Adipocyte (in vitro differentiated cells): ENCODE results near the gene OOSP3.
A peak's percentile ranks its signal among the peaks of the same experiment; 100 is the strongest.
"Not testable (repeated sequence)": the region's sequence is repeated elsewhere in the genome, so short reads cannot be mapped to it uniquely, and the experiment has no call there.

ENCODE experiments used
- DNase-seq: peaks from one replicate; pipeline ENCODE4 v3.0.0-alpha.2; 2015; ENCODE audit warnings: low read depth
- H3K27me3 ChIP-seq: replicated peaks from 2 replicates; pipeline ENCODE4 v1.7.0; 2013; ENCODE audit warnings: mild to moderate bottlenecking, low read length, moderate library complexity; ENCODE audit not compliant: control insufficient read depth, insufficient read depth
- H3K36me3 ChIP-seq: 2 replicates; pipeline ENCODE4 v1.7.0; 2013; ENCODE audit warnings: low read length, mild to moderate bottlenecking, moderate library complexity; ENCODE audit not compliant: control insufficient read depth, insufficient read depth, severe bottlenecking
- H3K4me1 ChIP-seq: 2 replicates; pipeline ENCODE4 v1.7.0; 2013; ENCODE audit warnings: mild to moderate bottlenecking, low read length, moderate library complexity; ENCODE audit not compliant: control insufficient read depth, insufficient read depth
- H3K4me3 ChIP-seq: 2 replicates; pipeline ENCODE4 v1.7.0; 2013; ENCODE audit warnings: mild to moderate bottlenecking, low read length, moderate library complexity
- H3K9ac ChIP-seq: 2 replicates; pipeline ENCODE4 v1.7.0; 2013; ENCODE audit warnings: mild to moderate bottlenecking, low read length, moderate library complexity
- H3K9me3 ChIP-seq: 2 replicates; pipeline ENCODE4 v1.7.0; 2013; ENCODE audit warnings: mild to moderate bottlenecking, low read length, moderate library complexity; ENCODE audit not compliant: control insufficient read depth

Gene OOSP3

DNA sequence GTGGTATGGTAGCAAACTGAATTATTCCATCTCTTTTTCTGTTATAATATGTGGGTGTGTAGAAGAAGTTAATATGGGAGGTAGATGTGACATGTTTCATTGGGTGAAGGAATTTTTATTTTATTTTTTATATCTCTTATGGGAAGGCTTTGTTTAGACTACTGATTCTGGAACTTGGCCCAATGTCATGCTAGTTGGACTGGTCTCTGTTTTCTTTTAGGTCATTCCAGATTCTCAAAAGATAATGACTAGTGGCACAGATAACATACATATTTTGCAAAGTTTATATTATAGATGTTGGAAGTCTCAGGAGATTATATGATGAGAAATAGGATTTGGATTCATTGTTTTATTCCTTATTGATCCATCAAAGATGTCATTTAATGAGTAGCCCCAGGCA is 1.3 kb upstream of the OOSP3 start:
- Histone ChIP-seq H3K9ac (no peak overlapping the region), H3K4me3 (no peak overlapping the region), H3K27me3 (no peaks in the 10 kb centered on the region), H3K4me1 (no peaks in the 10 kb centered on the region), H3K9me3 (no peaks in the 10 kb centered on the region), H3K36me3 (no peaks in the 10 kb centered on the region)
- no peak for DNase-seq

DNA sequence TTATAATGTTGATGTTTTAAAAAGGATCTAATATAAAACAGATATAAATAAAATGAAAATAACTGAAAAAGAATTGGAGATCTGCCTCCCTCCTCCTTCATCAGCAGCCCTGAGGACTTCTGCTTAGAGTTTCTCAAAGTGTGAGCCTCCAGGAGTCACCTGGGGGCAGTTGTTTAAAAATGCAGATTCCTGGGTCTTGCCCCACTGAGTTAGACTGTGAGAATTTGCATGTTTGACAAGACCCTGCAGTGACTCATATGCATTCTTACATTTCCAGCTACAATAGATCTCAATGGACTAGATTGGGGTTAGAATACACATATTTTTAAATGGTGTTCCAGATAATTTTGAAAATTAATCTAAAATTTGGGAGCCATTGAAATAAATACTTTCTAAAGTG is 798 bp upstream of the OOSP3 start:
- no peak for DNase-seq
- no peak overlapping the region for H3K9ac ChIP-seq
- H3K27me3 ChIP-seq, result no peaks in the 10 kb centered on the region
- no peaks in the 10 kb centered on the region for H3K4me1 ChIP-seq
- H3K9me3 ChIP-seq, result no peaks in the 10 kb centered on the region
- no peak overlapping the region for H3K4me3 ChIP-seq
- H3K36me3 ChIP-seq, result no peaks in the 10 kb centered on the region

DNA sequence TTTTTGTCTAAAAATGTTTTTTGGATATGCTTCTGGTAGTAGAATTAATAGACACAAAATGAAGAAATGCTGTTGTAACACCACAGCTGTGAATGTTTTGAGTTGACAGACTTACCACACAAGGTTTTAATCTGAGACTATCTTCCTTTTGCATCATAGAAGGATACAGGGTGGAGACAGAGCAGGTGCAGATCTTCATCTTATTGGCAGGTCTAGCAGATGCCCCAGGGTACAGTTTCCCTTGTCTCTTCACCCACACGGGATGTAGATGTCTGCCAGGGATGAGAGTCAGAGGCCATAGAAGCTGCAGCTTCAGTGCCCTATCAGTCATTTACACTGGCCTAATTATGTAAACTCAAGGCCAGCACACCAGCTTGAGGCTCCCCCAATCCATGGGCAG is 985 bp downstream of the OOSP3 start:
- H3K36me3 ChIP-seq, result no peaks in the 10 kb centered on the region
- H3K9ac ChIP-seq, result no peak overlapping the region
- H3K27me3 ChIP-seq, result no peaks in the 10 kb centered on the region
- no peaks in the 10 kb centered on the region for H3K4me1 ChIP-seq
- H3K9me3 ChIP-seq, result no peaks in the 10 kb centered on the region
- H3K4me3 ChIP-seq, result no peak overlapping the region
- no peak for DNase-seq

DNA sequence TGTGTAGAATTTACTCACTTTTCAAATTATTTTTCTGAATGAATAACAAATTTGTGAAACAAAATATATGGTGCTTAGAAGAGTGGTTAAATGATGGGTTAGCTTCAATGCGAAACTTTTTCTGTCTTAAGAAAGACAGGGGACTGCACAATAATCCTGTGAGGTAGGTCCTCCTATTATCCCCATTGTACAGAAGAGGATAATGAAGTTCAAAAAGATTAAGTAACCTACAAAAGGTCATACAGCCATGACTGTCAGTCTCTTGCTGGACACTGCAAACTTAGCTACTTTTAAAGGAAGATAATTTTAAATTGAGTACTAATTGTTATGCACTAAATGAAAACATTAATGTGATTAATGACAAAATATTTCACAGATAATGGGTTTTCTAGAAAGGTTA is 5.0 kb downstream of the OOSP3 start:
- Histone ChIP-seq H3K4me3 (no peak overlapping the region), H3K36me3 (no peaks in the 10 kb centered on the region), H3K9me3 (peaks cover 4% of the 10 kb centered on the region), H3K4me1 (no peaks in the 10 kb centered on the region), H3K9ac (no peak overlapping the region), H3K27me3 (no peaks in the 10 kb centered on the region)
- no peak for DNase-seq

DNA sequence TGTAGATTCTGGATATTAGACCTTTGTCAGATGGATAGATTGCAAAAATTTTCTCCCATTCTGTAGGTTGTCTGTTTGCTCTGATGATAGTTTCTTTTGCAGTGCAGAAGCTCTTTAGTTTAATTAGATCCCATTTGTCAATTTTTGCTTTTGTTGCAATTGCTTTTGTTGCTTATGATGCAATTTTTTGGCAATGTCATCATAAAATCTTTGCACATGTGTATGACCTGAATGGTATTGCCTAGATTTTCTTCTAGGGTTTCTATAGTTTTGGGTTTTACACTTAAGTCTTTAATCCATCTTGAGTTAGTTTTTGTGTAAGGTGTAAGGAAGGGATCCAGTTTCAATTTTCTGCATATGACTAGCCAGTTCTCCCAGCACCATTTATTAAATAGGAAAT is 8.6 kb downstream of the OOSP3 start:
- not testable (repeated sequence) for H3K4me1 ChIP-seq, H3K4me3 ChIP-seq, H3K36me3 ChIP-seq, DNase-seq, H3K27me3 ChIP-seq, H3K9ac ChIP-seq
- H3K9me3 ChIP-seq, result peaks cover 22% of the 10 kb centered on the region

DNA sequence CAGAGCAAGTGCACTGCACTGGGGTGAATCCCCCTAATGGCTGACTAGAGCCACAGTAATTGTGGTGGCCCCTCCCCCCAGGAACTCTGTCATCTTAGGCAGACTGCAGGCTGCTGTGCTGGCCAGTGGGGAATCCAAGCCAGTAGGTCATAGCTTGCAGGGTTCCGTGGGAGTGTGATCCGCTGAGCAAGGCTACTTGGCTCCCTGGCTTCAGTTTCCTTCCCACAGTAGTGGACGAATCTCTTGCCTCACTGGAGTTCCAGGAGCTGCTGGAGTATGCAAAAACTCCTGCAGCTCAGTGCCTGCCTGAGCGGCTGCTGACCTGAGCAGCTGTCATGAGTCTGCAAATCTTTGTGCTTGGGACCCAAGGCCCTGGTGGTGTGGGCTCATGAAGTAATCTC is 13.2 kb downstream of the OOSP3 start:
- DNase-seq, result no peak
- peaks cover 22% of the 10 kb centered on the region for H3K9me3 ChIP-seq
- H3K36me3 ChIP-seq, result no peaks in the 10 kb centered on the region
- no peaks in the 10 kb centered on the region for H3K4me1 ChIP-seq
- H3K9ac ChIP-seq, result no peak overlapping the region
- no peaks in the 10 kb centered on the region for H3K27me3 ChIP-seq
- no peak overlapping the region for H3K4me3 ChIP-seq

DNA sequence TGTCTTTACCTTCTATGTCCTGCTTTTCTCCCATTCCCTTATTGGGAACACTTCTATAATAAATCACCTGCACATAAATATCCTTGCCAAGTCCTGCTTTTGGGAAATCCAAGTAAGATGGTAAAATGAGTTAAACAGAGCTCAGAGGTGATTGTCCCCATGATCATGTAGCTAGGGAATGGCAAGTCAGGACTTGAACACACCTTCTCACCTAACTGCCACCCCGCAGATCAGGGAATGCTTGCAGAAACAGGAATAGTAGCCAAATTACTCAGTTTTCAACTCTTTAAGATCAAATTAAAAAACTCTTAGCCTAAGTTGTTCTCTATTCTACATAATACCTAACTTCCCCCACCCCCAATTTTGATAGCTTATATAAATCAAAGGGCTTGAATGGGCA is 16.0 kb downstream of the OOSP3 start:
- no peaks in the 10 kb centered on the region for H3K27me3 ChIP-seq

DNA sequence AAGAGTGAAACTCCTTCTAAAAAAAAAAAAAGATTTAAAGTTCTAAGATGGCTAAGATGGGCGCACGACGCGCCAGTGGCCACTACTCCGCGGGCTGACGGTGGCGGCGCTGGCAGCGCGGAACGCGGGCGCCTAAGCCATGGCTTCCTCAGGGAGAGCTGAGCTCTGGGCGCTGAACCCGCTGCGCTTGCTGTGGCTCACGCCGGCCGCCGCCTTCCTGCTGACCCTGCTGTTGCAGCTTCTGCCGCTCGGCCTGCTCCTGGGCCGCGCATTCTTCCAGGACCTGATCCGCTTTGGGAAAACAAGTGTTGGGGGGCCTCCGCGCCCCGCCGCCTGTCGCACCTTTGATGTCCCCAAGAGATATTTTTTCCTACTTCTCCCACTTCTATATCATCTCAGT is 19.5 kb downstream of the OOSP3 start:
- no peaks in the 10 kb centered on the region for H3K27me3 ChIP-seq
- H3K4me3 ChIP-seq, result no peak overlapping the region
- DNase-seq, result no peak
- H3K9ac ChIP-seq, result no peak overlapping the region
- no peaks in the 10 kb centered on the region for H3K4me1 ChIP-seq
- no peaks in the 10 kb centered on the region for H3K9me3 ChIP-seq
- no peaks in the 10 kb centered on the region for H3K36me3 ChIP-seq

More for the DNA sequence above, 16.0 kb downstream of the OOSP3 start:
- Histone ChIP-seq H3K4me1 (no peaks in the 10 kb centered on the region), H3K9me3 (peaks cover 8% of the 10 kb centered on the region), H3K4me3 (no peak overlapping the region), H3K36me3 (no peaks in the 10 kb centered on the region), H3K9ac (no peak overlapping the region)
- DNase-seq, result no peak

DNA sequence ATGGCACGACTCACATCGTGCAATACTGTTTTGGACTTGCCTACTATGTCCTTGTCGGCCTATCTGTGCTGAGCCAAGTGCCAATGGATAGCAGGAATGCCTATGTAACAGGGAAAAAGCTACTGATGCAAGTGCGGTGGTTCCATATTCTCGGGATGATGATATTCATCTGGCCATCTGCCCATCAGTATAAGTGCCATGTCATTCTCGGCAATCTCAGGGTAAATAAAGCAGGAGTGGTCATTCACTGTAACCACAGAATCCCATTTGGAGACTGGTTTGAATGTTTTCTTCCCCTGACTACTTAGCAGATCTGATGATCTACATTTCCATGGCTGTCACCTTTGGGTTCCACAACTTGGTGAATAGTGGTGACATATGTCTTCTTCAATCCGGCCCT is 20.1 kb downstream of the OOSP3 start:
- no peaks in the 10 kb centered on the region for H3K27me3 ChIP-seq
- H3K9me3 ChIP-seq, result no peaks in the 10 kb centered on the region
- no peak overlapping the region for H3K9ac ChIP-seq
- no peaks in the 10 kb centered on the region for H3K36me3 ChIP-seq
- no peaks in the 10 kb centered on the region for H3K4me1 ChIP-seq
- no peak overlapping the region for H3K4me3 ChIP-seq
- no peak for DNase-seq

DNA sequence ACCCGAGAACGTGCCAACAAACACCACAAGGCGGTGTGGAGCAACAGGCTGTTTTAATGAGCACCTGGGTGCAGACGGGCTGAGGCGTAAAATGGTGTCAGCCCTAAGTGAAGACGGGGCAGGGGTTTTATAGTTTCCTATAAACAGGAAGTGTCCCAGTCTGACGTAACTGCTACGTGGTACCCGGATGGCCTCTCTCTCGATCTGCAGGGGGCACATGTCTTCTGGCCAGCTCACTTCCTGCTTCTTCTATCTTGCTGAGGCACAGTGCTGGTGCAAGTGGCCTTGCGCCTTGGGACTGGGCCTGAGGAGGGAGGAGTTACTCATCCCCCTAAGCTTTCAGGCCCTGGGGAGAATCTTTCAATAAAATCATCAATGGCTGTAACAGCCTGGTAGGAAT is 20.9 kb downstream of the OOSP3 start:
- DNase-seq, result no peak
- Histone ChIP-seq H3K9ac (no peak overlapping the region), H3K9me3 (no peaks in the 10 kb centered on the region), H3K4me3 (no peak overlapping the region), H3K36me3 (no peaks in the 10 kb centered on the region), H3K4me1 (no peaks in the 10 kb centered on the region), H3K27me3 (no peaks in the 10 kb centered on the region)

DNA sequence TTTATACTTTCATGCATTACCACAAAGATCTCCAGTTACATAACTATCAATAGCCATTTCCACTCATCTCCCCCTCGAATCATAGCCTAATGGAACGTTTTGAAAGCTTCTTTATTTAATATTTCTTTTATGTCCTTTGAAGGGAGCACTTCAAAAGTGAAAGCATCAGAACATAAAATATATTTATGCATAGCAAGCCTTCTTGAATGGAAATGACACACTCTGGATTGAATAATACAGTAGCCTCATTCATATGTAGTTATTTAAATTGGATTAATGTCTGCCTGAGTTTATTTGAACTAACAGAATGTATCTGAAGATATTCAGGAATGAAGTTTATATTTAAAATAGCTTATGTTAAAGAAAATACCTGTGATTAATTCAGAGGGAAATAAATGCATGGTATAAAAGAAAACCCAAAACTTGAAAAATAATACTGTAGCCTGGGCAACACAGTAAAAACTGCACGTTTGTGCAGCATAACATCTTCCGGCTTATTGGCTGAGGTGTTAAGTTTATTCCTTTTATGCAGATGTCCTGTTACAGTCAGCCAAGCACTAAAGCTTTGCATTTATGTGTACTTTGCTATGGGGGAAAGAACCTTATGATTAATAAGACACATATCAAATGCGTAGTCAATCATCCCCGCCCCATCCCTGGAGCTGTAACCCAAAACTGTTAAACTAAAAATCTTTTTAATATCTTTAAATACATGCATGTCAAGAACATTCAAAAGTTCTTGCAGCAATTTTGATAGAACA is 22.0 kb downstream of the OOSP3 start:
- no peaks in the 10 kb centered on the region for H3K9me3 ChIP-seq
- no peaks in the 10 kb centered on the region for H3K36me3 ChIP-seq
- H3K4me1 ChIP-seq, result no peaks in the 10 kb centered on the region
- H3K27me3 ChIP-seq, result no peaks in the 10 kb centered on the region
- no peak overlapping the region for H3K9ac ChIP-seq
- no peak for DNase-seq
- H3K4me3 ChIP-seq, result no peak overlapping the region

DNA sequence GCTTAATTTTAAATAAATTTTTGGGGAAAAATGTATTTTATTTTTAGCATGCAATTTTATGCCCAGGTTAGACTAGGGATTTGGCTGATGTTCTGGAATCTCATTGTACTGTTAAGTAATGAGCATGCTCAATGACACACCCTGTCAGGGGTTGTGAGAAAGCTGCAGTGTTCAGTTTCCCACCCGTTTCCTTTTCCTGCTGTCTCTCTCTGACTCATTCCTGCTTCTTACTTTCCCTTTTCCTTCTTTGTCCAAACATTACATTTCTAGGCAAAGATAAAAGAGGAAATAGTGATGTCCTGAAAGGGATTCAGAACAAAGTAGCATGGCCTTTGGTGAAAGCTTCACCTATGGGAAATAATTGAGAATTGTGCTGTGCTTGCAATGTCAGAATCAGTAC is 22.7 kb downstream of the OOSP3 start:
- Histone ChIP-seq H3K9ac (no peak overlapping the region), H3K4me1 (no peaks in the 10 kb centered on the region), H3K27me3 (no peaks in the 10 kb centered on the region), H3K4me3 (no peak overlapping the region), H3K36me3 (no peaks in the 10 kb centered on the region), H3K9me3 (no peaks in the 10 kb centered on the region)
- DNase-seq, result peak; percentile 2
